GM18502 (cell line): Measurements from ENCODE around the gene RNF180.
"Not testable (repeated sequence)": the region's sequence is repeated elsewhere in the genome, so short reads cannot be mapped to it uniquely, and the experiment has no call there.

Experiments
- ATAC-seq: cut with Tn5 transposase; IDR thresholded peaks from one replicate; pipeline ENCODE4 v1.9.1; 2021; ENCODE audit warnings: mild to moderate bottlenecking; ENCODE audit not compliant: unreplicated experiment, poor library complexity

Gene RNF180

DNA sequence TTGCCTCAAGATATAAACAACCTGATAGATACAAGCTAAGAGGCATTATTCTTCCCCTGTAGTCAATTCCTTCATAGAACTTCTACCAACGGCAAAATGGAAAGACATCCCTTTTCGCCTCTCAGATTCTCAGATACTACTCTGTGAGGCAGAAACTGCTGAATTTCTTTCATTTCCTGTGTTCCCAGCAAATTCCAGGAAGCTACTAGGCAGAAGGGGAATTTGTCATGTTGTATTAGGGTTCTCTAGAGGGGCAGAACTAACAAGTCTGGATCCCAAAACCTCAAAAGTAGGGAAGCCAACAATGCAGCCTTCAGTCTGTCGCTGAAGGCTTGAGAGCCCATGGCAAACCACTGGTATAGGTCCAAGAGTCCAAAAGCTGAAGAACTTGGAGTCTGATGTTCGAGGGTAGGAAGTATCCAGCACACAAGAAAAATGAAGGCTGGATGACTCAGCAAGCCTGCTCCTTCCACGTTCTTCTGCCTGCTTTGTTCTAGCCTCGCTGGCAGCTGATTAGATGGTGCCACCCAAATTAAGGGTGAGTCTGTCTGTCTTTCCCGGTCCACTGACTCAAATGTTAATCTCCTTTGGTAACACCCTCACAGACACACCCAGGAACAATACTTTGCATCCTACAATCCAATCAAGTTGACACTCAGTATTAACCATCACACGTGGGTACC lies 15.2 kb downstream of the RNF180 start:
- ATAC-seq: no peak

GRCh38 chr5:64181440-64181839 lies 15.8 kb downstream of the RNF180 start:
- no peak for ATAC-seq

GRCh38 chr5:64183956-64184355 lies 18.3 kb downstream of the RNF180 start:
- ATAC-seq: no peak

- no peak for ATAC-seq
These were observed 19.2 kb downstream of the RNF180 start for GRCh38 chr5:64184832-64185231.

DNA sequence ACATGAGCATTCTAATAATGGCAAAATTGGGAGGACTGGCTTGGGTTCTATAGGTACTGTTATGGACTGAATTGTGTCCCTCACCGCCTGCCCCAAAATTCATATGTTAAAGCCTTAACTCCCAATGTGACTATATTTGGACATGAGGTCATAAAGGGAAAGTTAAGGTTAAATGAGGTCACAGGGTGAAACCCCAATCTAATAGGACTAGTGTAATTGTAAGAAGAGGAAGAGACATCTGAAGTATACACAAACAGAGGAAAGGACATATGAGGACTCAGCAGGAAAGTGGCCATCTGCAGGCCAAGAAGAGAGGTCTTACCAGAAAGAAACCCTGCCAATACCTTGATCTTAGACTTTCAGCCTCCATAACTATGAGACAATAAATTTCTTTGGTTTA lies 23.1 kb downstream of the RNF180 start:
- ATAC-seq: no peak

DNA sequence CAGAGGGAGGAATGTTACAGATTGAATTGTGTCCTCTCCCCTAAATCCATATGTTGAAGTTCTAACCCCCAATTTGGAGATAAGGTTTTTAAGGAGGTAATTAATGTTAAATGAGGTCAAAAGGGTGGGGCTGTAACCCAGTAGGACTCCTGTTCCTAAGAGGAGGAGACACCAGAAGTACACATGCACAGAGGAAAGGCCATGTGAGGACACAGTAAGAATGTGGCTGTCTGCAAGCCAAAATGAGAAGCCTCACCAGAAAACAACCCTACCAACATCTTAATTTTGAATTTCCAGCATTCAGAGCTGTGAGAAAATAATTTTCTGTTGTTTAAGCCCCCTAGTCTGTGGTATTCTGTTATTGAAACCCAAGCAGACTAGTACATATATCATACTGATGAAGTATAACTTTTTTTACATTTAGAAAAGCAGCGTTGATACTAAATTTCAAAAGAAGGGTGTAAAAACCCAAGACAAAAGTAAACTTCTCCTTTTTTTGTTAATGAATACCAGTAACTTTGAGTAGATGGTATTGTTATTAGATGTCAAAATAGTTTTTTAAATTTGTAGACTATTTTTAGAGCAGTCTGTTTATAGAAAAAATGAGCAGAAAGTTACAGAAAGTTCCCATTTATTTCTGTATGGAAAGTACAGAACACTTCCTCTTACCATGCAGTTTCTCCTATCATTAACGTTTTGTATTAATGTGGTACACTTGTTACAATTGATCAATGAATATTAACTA lies 25.1 kb downstream of the RNF180 start:
- no peak for ATAC-seq

- ATAC-seq: no peak
These were observed 30.3 kb downstream of the RNF180 start for GRCh38 chr5:64195981-64196380.

- no peak for ATAC-seq
These were observed 33.8 kb downstream of the RNF180 start for GRCh38 chr5:64199425-64199824.

DNA sequence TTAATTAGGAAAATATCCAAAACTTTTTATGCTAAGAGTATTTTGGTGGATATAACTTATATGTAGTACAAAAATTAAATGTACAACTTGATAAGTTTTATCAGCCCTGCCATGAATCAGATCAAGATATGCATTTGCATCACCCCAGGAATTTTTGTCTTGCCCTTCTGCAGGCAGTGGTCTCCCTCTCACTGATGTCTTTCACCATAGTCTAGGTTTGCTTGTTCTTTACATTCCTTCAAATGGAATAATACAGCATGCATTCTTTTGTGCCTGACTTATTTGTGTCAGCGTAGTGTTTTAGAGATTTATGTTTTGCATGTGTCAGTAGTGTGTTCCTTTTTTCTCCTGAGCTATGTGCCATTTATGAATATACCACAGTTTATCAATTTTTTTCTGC lies 36.4 kb downstream of the RNF180 start:
- ATAC-seq: no peak

- no peak for ATAC-seq
These were observed 41.0 kb downstream of the RNF180 start for GRCh38 chr5:64206653-64207052.

DNA sequence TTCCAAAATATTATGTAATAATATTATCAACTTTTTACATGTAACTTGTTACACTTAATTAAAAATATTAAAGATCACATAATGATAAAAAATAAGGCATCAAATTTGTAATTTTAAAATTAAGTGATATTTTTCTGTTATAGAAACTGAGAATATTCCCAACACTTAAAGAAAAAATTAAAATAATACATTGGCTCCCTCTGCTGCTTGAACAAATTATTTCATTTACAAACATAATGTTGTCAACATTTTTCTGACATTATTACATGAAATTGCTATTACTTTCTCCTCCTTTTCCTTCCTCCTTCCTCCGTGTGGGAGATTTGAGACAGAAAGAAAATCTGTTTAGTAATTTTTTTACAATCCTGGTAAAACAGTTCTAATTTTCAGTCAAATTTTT lies 42.3 kb downstream of the RNF180 start:
- ATAC-seq: no peak

- no peak for ATAC-seq
These were observed 43.7 kb downstream of the RNF180 start for GRCh38 chr5:64209353-64209752.

- ATAC-seq: no peak
These were observed 45.2 kb downstream of the RNF180 start for GRCh38 chr5:64210866-64211265.

GRCh38 chr5:64213011-64213410 lies 47.4 kb downstream of the RNF180 start:
- ATAC-seq: no peak

DNA sequence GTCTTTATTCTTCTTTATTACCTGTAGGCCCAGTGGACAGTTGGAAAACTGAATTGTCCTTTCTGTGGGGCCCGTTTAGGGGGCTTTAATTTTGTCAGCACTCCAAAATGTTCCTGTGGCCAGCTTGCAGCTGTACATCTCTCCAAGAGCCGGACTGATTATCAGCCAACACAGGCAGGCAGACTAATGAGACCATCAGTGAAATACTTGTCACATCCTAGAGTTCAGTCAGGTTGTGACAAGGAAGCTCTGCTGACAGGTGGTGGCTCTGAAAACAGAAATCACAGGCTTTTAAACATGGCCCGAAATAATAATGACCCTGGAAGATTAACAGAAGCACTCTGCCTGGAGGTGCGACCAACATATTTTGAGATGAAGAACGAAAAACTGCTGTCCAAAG lies 47.9 kb downstream of the RNF180 start:
- no peak for ATAC-seq

GRCh38 chr5:64214132-64214531 lies 48.5 kb downstream of the RNF180 start:
- ATAC-seq: no peak

DNA sequence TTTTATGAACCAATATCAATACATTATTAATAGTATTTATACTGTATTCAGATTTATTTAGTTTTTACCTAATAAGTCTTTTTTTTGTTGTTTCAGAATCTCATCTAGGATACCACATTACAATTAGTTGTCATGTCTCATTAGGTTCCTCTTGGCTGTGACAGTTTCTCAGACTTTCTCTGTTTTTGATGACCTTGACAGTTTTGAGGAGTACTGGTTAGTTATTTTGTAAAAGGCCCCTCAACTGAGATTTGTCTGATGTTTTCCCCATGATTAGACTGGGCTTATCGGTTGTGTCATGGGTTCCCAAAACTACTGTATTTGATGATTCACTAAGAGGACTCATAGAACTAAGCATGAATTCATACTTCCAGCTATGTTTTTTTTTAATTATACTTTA lies 56.3 kb downstream of the RNF180 start:
- ATAC-seq: no peak

DNA sequence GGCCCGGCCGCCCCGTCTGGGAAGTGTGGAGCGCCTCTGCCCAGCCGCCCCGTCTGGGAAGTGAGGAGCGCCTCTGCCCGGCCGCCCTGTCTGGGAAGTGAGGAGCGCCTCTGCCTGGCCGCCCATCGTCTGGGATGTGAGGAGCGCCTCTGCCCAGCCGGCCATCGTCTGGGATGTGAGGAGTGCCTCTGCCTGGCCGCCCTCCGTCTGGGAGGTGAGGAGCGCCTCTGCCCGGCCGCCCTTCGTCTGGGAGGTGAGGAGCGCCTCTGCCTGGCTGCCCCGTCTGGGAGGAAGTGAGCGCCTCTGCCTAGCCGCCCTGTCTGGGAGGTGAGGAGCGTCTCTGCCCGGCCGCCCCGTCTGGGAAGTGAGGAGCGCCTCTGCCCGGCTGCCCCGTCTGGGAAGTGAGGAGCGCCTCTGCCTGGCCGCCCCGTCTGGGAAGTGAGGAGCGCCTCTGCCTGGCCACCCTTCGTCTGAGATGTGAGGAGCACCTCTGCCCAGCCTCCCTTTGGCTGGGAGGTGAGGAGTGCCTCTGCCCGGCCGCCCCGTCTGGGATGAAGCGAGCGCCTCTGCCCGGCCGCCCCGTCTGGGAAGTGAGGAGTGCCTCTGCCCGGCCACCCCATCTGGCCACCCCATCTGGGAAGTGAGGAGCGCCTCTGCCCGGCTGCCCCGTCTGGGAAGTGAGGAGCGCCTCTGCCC lies 59.8 kb downstream of the RNF180 start:
- not testable (repeated sequence) for ATAC-seq

- ATAC-seq: not testable (repeated sequence)
These were observed 61.5 kb downstream of the RNF180 start for GRCh38 chr5:64227131-64227537.

- peak; percentile 74 for ATAC-seq
These were observed 63.6 kb downstream of the RNF180 start for GRCh38 chr5:64229163-64229774.

DNA sequence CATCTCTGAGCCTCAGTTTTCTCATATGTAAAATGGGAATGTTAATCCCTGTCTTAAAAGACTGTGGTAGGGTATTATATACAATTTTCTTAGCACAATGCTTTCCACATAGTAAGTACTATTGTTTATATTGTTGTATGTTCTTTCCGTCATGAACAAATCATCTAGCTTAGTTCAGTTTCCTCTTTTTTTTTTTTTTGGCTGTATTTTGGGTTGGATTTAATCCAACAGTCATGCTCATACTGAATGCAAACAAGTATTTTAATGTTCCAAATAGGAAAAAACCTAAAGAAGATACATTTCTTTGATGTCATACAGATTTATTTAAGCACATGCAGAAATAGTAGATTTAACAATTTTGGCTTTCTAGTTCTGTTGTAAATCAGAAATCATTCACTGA lies 95.1 kb downstream of the RNF180 start:
- ATAC-seq: no peak
